WERI-Rb-1 (cell line): ENCODE data around the gene GGA2.

Source experiments
- DNase-seq: peaks from one replicate; pipeline ENCODE4 v3.0.0-alpha.2; 2020
- H3K27ac ChIP-seq: fragments of 250-450 bp; sonication (Bioruptor Pico); 2 replicates; pipeline ENCODE4 v1.5.1; 2020; ENCODE audit warnings: mild to moderate bottlenecking, moderate library complexity
- H3K27me3 ChIP-seq: fragments of 250-450 bp; sonication (Bioruptor Pico); 2 replicates; pipeline ENCODE4 v1.5.1; 2021; ENCODE audit warnings: mild to moderate bottlenecking, low read depth, moderate library complexity; ENCODE audit not compliant: insufficient read depth, severe bottlenecking
- H3K36me3 ChIP-seq: fragments of 250-450 bp; sonication (Bioruptor Pico); 2 replicates; pipeline ENCODE4 v1.5.1; 2020; ENCODE audit warnings: mild to moderate bottlenecking, moderate library complexity
- H3K4me3 ChIP-seq: 2 replicates; pipeline ENCODE4 v1.5.1; 2011; ENCODE audit warnings: low read depth, mild to moderate bottlenecking, control low read depth, low read length
- H3K9me3 ChIP-seq: fragments of 250-450 bp; sonication (Bioruptor Pico); 2 replicates; pipeline ENCODE4 v1.5.1; 2021; ENCODE audit warnings: mild to moderate bottlenecking, moderate library complexity; ENCODE audit not compliant: severe bottlenecking
- TF ChIP-seq, protein P1 (sequence below): IDR thresholded peaks from 2 replicates; pipeline ENCODE4 v1.5.1; 2011; ENCODE audit warnings: low read depth, mild to moderate bottlenecking, control low read depth, inconsistent platforms, low read length

Gene GGA2

DNA sequence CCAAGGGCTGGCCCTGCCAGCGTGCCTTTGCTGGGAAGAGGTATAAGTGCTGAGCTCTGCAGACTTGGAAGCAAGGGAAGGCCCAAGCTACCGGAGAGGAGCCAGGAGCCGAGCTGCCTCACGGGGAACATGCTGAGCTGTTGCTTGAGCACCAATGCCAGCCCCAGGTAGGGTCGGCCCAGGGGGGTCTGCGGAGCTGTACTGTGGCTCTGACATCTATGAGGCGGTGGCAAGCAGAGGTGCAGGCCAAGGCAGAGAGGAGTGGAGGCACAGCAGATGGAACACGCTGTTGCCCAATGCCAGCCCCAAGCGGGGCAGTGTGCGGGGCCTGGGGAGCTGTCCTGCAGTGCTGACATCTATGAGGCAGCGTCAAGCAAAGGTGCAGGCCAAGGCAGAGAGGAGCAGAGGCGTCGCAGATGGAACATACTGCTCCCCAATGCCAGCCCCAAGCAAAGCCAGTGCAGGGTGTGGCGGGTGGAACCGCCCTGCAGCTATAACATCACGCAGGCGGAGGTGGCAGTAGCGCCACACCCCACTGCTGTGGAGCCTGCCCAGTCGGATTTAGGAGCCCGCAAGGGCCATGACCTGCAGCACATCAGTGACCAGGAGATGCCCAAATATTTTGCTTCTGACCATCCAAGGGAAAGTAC is 10.0 kb downstream of the GGA2 start:
- H3K27me3 ChIP-seq: no peaks in the 10 kb centered on the region
- no peak for DNase-seq
- TF ChIP-seq, protein P1, sequence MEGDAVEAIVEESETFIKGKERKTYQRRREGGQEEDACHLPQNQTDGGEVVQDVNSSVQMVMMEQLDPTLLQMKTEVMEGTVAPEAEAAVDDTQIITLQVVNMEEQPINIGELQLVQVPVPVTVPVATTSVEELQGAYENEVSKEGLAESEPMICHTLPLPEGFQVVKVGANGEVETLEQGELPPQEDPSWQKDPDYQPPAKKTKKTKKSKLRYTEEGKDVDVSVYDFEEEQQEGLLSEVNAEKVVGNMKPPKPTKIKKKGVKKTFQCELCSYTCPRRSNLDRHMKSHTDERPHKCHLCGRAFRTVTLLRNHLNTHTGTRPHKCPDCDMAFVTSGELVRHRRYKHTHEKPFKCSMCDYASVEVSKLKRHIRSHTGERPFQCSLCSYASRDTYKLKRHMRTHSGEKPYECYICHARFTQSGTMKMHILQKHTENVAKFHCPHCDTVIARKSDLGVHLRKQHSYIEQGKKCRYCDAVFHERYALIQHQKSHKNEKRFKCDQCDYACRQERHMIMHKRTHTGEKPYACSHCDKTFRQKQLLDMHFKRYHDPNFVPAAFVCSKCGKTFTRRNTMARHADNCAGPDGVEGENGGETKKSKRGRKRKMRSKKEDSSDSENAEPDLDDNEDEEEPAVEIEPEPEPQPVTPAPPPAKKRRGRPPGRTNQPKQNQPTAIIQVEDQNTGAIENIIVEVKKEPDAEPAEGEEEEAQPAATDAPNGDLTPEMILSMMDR: no peak
- no peak overlapping the region for H3K27ac ChIP-seq
- no peak overlapping the region for H3K4me3 ChIP-seq
- H3K36me3 ChIP-seq: peaks cover 61% of the 10 kb centered on the region
- H3K9me3 ChIP-seq: no peaks in the 10 kb centered on the region

DNA sequence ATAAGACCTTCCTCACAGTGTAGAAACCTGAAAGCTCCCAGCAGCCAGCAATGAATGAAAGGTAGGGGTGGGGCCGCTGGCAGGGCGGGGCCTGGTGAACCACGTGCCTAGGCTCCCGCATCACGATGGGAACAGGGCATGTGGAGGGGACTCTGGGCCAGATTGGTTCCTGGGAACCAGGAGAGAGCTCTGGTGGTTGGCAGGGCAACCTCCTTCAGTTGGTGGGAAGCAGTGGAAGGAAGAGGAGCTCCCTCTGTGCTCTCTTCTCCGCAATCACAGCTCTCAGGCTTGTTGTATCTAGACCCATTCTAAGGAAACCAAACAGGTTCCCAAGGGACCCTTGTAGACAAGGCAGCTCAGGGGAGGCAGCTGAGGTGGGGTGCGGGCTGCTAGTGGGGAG is 10.5 kb downstream of the GGA2 start:
- TF ChIP-seq, protein P1: no peak
- Histone ChIP-seq H3K36me3 (peaks cover 61% of the 10 kb centered on the region), H3K27ac (no peak overlapping the region), H3K9me3 (no peaks in the 10 kb centered on the region), H3K4me3 (no peak overlapping the region), H3K27me3 (no peaks in the 10 kb centered on the region)
- DNase-seq: no peak

DNA sequence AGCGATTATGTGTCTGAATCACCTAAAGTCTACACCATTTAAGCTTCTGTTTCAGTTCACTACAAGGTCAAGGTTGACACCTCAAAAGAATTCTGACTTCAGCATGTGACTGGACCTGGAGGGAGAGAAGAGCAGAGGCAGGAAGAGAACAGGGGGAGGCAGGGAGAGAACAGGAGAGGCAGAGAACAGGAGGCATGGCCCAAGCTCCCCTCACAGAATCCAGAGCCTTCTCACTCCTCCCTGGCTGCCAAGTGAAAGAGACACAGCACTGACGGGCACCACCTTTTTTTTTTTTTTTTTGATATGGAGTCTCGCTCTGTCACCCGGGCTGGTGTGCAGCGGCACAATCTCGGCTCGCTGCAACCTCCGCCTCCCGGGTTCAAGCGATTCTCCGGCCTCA is 11.4 kb downstream of the GGA2 start:
- DNase-seq: no peak
- Histone ChIP-seq H3K27me3 (no peaks in the 10 kb centered on the region), H3K27ac (no peak overlapping the region), H3K36me3 (peaks cover 62% of the 10 kb centered on the region), H3K9me3 (no peaks in the 10 kb centered on the region), H3K4me3 (no peak overlapping the region)
- TF ChIP-seq, protein P1: no peak

DNA sequence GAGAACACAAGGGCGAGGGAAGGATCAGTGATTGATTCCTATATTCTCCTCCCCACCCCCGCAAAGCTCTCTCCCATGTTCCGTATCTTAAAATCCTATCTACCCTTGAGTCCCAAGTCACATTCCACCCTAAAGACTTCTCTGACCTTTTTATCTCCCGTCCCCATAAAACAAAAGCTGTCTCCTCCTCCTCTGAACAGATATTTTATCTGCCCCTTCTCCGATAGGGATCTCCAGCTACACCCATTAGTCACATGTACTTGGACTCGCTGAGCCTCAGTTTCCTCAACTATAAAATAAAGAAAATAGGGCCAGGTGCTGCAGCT is 12.8 kb downstream of the GGA2 start:
- DNase-seq: no peak
- Histone ChIP-seq H3K4me3 (no peak overlapping the region), H3K36me3 (peaks cover 70% of the 10 kb centered on the region), H3K27ac (no peak overlapping the region), H3K27me3 (no peaks in the 10 kb centered on the region), H3K9me3 (no peaks in the 10 kb centered on the region)
- TF ChIP-seq, protein P1: no peak

DNA sequence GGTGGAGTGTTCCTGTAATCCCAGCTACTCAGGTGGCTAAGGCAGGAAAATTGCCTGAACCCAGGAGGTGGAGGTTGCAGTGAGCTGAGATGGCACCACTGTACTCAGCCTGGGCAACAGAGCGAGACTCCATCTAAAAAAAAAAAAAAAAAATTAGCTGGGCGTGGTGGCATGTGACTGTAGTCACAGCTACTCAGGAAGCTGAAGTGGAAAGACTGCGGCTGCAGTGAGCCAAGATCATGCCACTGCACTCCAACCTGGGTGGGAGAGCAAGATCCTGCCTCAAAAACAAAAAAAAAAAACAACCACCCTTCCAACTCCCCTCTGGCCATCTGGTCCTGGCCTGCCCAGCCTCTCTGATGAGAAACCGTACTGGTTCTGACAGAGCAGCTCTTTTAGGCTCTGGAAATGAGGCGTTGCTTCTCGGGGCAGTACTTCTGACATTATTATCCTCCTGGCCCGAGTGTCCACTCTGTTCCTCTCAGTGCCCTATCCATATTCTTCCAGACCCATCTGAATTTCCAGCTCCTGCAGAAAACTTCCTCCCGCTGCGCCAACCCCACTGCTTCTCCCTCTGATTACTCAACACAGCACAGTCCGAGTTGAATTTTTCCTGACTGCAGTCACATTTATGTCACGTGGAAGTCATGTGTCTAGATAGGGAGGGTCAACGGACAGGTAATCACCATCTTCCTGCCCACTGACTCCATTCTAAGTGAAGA is 13.3 kb downstream of the GGA2 start:
- TF ChIP-seq, protein P1: no peak
- DNase-seq: no peak
- Histone ChIP-seq H3K36me3 (peaks cover 71% of the 10 kb centered on the region), H3K4me3 (no peak overlapping the region), H3K27me3 (no peaks in the 10 kb centered on the region), H3K27ac (no peak overlapping the region), H3K9me3 (no peaks in the 10 kb centered on the region)
